Measurements from ENCODE around the gene NIPAL4. TPM values are rescaled to one million over a fixed set of nuclear protein-coding genes. Genes with fewer than 3 reads are reported as not detected.

The NIPAL4 gene
- total RNA-seq: 0.85 TPM in 1 of 2 replicates, not detected in the other

DNA sequence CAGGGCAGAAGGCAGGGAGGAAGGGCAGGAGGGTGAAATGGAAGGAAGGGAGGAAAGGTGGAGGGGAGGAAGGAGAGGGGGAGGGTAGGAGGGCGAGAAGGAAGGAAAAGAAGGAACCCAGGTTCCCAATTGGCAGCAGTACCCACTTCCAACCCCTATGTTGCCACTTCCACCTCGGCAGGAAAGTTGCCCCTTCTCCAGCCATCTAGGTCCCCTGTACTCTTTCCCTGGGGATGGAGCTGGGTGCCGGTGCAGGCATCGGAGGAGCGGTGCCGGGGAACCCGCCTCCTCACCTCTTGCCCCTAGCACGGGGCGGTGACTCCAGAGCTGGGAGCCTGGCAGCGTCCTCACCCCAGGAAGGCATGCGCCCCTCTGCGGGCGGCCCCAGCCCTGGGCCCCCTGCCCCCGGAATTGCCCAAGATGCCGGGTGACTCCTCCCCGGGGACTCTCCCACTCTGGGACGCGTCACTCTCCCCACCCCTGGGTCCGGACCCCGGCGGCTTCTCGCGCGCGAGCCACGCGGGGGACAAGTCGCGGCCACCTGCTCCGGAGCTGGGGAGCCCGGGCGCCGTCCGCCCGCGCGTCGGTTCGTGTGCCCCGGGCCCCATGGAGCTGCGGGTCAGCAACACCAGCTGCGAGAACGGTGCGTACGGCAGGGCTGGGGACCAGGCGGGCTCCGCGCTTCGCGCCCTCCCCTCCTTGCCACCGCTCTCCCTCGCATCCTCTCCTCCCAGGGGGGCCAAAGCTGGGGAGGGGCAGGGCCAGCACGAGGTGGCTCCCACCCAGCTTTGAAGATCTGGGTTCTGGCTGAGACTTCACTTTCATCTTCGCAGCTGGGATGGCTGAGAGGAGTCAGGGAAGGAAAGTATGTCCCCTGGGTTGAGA, at the start of gene NIPAL4:
TSS of gene NIPAL4 (plus strand) at position 499 of the 885 bp plus-strand sequence. CDS start at position 607, 108 bp downstream.

Other genes with a start within 250 kb of the NIPAL4 start
- gene CYFIP2, start 194.1 kb upstream of the NIPAL4 start, total RNA-seq: 14.2 and 25.9 TPM in 2 replicates
- 15.5 and 43.9 TPM in 2 replicates for gene ADAM19, start 115.6 kb downstream of the NIPAL4 start, total RNA-seq
- under 0.01 TPM in 1 of 2 replicates, not detected in the other for gene SOX30, start 192.2 kb downstream of the NIPAL4 start, total RNA-seq
- not detected in 2 replicates for gene C5orf52, start 211.3 kb downstream of the NIPAL4 start, total RNA-seq